Neutrophil (primary cell): ENCODE measurements around the gene GID8.
A peak's percentile ranks its signal among the peaks of the same experiment; 100 is the strongest.

Source experiments
- H3K27ac ChIP-seq: fragments of 200-600 bp; sonication (generic); 2 replicates; pipeline ENCODE4 v1.5.1; 2016; ENCODE audit warnings: mild to moderate bottlenecking, moderate library complexity
- H3K27me3 ChIP-seq: fragments of 200-600 bp; sonication (generic); 2 replicates; pipeline ENCODE4 v1.6.0; 2016; ENCODE audit warnings: mild to moderate bottlenecking
- H3K36me3 ChIP-seq: fragments of 200-600 bp; sonication (generic); 2 replicates; pipeline ENCODE4 v1.5.1; 2017
- H3K4me1 ChIP-seq, 2 experiments: fragments of 200-600 bp in 1 of 2; sonication (generic) in 1 of 2; 1 replicate in 1 of 2; 2 replicates in 1 of 2; pipeline versions ENCODE4 v1.5.1 to v1.6.1; 2013 to 2016; ENCODE audit warnings: low read depth in 1 of 2, low read length in 1 of 2, mild to moderate bottlenecking in 1 of 2, moderate library complexity in 1 of 2; ENCODE audit not compliant: control insufficient read depth in 1 of 2, insufficient read depth in 1 of 2
- H3K4me3 ChIP-seq, 2 experiments: fragments of 200-600 bp in 1 of 2; sonication (generic) in 1 of 2; 1 replicate in 1 of 2; 2 replicates in 1 of 2; pipeline ENCODE4 v1.5.1; 2013 to 2016; ENCODE audit warnings: low read depth in 1 of 2, low read length in 1 of 2, mild to moderate bottlenecking in 1 of 2, moderate library complexity in 1 of 2
- H3K9me3 ChIP-seq: fragments of 200-600 bp; sonication (generic); 2 replicates; pipeline ENCODE4 v1.5.1; 2016
- TF ChIP-seq, protein P1 (sequence below): fragments of 200-600 bp; sonication (generic); IDR thresholded peaks from 2 replicates; pipeline ENCODE4 v1.5.1; 2016; ENCODE audit warnings: antibody characterized with exemption

Gene GID8

DNA sequence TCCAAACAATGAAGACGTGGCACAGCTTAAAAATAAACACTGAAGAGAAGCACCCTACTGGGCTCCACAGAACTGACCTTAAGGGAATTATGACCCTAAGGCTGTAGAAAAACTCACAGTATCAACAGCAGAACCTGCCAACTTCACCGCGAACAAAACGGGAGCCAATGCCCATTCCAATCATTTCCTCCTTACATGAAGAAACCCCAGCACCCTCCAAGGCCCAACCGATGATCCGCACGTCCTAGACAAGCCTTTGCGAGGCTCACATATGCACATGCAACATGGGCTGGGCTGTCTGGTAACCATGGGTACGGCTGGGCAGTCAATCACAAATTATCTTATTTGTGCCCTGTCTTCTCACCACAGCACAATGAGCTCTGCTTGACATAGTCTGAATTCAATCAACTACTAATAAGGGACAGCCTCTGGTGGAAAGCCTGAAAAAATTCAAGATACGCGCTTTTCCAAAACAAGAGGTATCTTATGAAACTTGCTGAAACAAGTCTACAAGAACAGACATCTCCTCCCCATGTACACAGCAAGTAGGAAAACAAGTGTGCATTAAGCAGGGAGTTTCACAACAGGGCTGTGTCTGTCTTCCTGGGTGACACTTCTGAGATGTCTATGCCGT lies 13.4 kb upstream of the GID8 start:
- no peaks in the 10 kb centered on the region for H3K27me3 ChIP-seq
- no peaks in the 10 kb centered on the region for H3K36me3 ChIP-seq
- H3K4me3 ChIP-seq = peak overlapping the region; percentile 93 to 95
- no peaks in the 10 kb centered on the region for H3K9me3 ChIP-seq
- peak overlapping the region; percentile 88 for H3K27ac ChIP-seq
- TF ChIP-seq, protein P1, sequence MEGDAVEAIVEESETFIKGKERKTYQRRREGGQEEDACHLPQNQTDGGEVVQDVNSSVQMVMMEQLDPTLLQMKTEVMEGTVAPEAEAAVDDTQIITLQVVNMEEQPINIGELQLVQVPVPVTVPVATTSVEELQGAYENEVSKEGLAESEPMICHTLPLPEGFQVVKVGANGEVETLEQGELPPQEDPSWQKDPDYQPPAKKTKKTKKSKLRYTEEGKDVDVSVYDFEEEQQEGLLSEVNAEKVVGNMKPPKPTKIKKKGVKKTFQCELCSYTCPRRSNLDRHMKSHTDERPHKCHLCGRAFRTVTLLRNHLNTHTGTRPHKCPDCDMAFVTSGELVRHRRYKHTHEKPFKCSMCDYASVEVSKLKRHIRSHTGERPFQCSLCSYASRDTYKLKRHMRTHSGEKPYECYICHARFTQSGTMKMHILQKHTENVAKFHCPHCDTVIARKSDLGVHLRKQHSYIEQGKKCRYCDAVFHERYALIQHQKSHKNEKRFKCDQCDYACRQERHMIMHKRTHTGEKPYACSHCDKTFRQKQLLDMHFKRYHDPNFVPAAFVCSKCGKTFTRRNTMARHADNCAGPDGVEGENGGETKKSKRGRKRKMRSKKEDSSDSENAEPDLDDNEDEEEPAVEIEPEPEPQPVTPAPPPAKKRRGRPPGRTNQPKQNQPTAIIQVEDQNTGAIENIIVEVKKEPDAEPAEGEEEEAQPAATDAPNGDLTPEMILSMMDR = no peak
- peaks cover 59 to 81% of the 10 kb centered on the region in 2 experiments for H3K4me1 ChIP-seq

DNA sequence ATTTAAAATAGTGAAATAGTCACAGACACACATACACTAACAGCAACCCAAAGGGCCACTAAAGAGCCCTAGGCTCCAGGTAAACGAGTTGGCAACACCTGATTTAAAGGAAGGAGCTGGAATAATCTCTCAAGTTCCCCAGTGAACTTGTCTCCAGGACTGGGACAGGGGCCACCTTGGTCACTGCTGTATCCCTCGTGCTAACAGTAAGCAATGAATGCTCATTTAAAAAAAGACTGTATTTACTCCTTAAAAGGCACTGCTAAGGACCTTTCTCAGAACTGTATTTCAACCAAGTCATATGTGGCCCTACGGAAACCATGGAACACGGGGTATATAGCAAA lies 12.9 kb upstream of the GID8 start:
- H3K9me3 ChIP-seq = no peaks in the 10 kb centered on the region
- H3K27me3 ChIP-seq = no peaks in the 10 kb centered on the region
- peak overlapping the region; percentile 93 to 95 for H3K4me3 ChIP-seq
- TF ChIP-seq, protein P1 = no peak
- no peaks in the 10 kb centered on the region for H3K36me3 ChIP-seq
- H3K4me1 ChIP-seq = peaks cover 57 to 80% of the 10 kb centered on the region in 2 experiments
- peak overlapping the region; percentile 88 for H3K27ac ChIP-seq

GRCh38 chr20:62925420-62926228 lies 12.3 kb upstream of the GID8 start:
- Histone ChIP-seq H3K4me1 (peaks cover 56 to 75% of the 10 kb centered on the region in 2 experiments), H3K9me3 (no peaks in the 10 kb centered on the region), H3K4me3 (peak overlapping the region; percentile 93 to 95), H3K27me3 (no peaks in the 10 kb centered on the region), H3K36me3 (no peaks in the 10 kb centered on the region), H3K27ac (peak overlapping the region; percentile 88)
- TF ChIP-seq, protein P1 = no peak

- H3K4me1 ChIP-seq = peaks cover 52 to 69% of the 10 kb centered on the region in 2 experiments
- peak within 1 kb of the TSS; percentile 88 for H3K27ac ChIP-seq
- H3K9me3 ChIP-seq = no peaks in the 10 kb centered on the region
- TF ChIP-seq, protein P1 = peak; percentile 96
- no peaks in the 10 kb centered on the region for H3K27me3 ChIP-seq
- H3K36me3 ChIP-seq = no peaks in the 10 kb centered on the region
- peak within 1 kb of the TSS; percentile 93 to 95 for H3K4me3 ChIP-seq
Measured at GRCh38 chr20:62926229-62927127, 11.5 kb upstream of the GID8 start, which contains the start of gene DIDO1. TSS of gene DIDO1 (minus strand) at chr20:62926505.

DNA sequence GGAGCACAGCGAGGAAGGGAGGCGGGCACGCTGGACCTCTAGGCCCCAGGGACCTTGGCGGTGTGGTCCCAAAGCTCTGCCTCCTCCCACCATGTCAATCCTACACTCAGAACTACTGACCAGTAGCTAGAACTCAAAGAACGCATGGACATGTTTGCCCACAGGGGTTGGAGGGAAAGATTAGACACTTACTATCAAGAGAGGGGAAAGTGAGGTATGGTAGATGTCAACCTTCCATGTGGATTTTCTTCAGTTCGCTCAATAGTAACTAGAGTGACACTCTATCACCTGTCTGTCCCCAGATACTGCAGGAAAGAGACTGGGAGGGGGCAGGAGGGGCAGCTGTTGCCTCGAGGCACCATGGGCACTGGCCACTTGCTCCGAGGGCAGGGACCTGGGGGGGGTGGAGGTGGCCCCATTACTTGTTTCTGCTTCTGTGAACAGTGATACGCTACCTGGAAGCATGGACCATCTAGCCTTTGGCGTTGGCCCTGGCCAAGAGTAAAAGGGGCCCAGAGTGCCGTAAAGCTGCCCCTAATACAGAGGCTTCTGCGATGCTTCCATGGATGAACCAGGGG lies 10.7 kb upstream of the GID8 start:
- TF ChIP-seq, protein P1 = no peak
- Histone ChIP-seq H3K36me3 (no peaks in the 10 kb centered on the region), H3K4me3 (peak overlapping the region; percentile 93 to 95), H3K9me3 (no peaks in the 10 kb centered on the region), H3K4me1 (peaks cover 51 to 67% of the 10 kb centered on the region in 2 experiments), H3K27ac (peak overlapping the region; percentile 88), H3K27me3 (no peaks in the 10 kb centered on the region)
